SW 1271 (cell line): ENCODE measurements around the gene ZNF652.
"Not testable (repeated sequence)": the region's sequence is repeated elsewhere in the genome, so short reads cannot be mapped to it uniquely, and the experiment has no call there.

Source experiments
- DNase-seq, 2 experiments: peaks; one replicate each; lab custom pipeline; 2025; lab: John Stamatoyannopoulos, UW

ZNF652 gene

DNA sequence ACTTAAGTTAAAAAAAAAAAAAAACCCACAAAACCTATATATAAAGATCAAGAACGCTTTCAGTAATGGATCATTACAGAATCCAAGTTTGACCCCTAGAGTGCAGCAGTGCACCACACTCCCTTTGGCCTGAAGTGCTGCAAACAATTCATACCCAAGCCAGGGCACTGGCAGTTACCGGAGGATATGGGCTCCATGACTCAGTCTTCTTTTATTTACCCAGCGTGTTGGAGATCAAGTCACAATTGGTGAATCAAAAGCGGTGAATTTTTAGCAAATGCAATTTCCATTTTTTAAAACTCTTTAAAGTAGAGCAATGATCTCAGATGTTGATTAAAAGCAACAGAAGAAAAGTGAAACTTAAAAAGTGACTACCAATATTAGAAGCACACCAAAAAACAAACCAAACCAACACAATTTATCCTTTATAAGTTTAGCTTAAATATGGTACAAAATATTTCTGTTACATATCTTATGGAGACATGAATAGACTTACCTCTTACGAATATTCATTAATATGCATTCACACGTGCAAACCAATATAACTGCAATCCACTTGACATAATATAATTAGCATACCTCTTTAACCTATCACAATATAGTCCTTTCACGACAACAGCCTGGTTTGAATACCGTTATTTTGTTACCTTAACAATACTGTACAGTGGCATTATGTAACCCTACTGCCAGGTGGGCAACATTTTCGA, 46.3 kb downstream of the ZNF652 start:
- DNase-seq = peak; percentile 52 to 84

DNA sequence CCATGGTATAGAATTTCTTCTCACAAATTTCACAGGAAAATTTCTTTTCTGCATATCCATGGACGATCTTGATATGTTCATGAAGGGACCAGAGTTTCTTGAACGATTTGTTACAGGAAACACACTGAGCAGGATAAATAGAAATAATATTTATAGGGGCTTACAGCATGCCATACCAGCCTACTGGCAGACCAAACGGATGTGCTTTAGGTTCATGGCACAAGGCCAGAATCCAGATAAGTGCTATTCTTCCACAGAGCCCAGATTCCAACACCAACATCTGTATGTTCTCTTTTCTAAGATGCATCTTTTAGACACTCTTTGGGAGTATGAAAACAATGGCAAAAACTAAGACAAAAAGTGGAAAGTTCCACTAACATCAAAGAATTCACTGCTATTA, 49.3 kb downstream of the ZNF652 start:
- no peak for DNase-seq

DNA sequence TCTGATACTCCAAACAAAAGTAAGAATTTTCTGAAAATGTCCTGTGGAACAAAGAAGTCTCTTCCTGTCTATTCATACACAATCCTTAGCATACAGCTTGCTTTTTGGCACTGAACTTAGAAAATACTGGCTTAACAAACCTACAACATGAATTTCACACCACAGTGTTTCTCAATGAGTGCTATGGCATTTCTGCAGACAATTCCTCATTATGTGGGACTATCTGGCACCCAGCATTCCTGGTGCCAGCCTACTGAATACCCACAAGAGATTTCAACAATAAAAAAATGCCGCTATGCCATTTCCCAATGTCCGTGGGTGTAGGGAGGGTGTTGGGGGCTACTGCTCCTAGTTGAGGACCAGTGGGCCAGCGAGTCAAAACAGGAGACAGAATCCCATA, 62.1 kb downstream of the ZNF652 start:
- no peak for DNase-seq

DNA sequence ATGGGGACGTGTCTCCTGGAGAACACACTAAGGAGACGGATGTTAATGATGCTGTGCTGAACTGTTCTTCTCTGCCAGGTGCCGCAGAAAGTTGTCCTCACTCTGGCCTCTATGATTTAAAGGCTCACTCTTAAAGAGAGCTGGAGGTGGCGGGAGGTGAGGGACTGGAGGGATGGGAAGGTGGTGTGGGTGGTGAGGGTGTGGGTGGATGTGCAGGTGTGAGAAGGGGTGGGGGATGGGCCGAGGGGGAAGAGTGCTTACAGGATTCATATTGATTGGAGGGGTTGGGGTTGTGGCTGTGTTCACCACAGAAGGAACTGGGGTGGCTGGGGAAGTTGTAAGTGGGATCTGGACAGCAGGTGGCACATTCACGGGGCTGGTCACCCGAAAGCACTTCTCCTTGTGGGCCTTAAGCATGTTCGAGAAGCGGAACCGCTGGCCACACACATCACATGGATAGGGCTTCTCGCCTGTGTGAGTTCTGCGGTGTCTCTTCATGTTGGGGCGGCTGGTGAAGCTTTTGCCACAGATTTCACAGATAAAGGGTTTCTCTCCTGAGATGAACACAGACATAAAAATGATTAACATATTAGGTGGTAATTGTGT, 63.6 kb downstream of the ZNF652 start:
- DNase-seq = no peak

DNA sequence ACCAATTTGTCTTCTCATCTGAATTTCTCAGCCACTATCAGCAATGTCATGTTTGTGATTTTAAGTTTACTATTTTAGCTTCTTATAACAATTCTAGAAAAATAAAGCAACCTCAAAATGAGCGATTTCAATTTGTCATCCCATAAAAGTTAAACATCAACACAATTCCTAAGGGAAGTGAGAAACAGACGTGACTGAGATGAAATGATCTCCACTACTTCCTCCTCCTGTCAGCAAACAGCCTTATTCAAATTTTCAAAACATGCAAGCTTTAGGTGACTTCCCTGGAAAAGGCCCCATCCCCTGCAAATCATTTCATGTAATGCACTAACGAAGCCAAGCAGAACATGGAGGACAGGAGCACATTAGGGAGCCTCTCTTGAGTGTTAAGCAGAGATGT, 64.9 kb downstream of the ZNF652 start:
- no peak for DNase-seq

DNA sequence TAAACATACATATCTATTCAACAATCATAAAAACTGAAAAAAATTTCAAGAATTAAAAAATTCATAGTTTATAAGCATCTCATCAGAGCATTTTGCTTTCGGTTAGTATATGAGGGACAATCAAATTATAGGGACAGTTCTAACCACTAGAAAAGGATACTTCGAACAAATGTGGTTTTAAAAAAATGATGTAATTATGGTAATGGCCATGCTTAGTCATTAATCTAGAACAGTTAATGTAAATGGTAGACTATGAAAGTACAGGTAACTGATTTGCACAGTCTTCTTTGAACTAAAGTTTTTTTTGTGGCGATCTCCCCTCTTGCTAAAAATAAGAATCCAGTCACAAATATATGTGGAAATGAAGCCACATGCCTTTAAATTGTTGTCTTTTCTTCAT, 67.9 kb downstream of the ZNF652 start:
- DNase-seq = no peak

DNA sequence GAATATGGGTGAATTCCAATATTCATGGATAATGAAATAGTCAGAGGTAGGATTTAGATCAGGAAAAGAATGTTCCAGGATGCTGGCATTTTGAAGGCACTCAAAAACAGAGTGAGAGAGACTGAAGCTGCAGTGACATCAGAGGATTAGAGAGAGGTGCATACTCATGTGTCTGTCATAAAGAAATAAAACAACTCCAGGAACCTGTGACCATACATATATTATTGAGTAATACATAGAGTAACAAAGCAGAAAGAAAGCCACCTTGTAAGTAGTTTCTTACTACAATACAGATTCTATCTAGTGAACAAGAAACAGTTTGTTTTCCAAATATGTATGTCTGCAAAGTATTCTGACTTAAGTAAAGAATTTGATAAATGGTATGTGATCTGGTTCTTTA, 69.1 kb downstream of the ZNF652 start:
- no peak for DNase-seq

DNA sequence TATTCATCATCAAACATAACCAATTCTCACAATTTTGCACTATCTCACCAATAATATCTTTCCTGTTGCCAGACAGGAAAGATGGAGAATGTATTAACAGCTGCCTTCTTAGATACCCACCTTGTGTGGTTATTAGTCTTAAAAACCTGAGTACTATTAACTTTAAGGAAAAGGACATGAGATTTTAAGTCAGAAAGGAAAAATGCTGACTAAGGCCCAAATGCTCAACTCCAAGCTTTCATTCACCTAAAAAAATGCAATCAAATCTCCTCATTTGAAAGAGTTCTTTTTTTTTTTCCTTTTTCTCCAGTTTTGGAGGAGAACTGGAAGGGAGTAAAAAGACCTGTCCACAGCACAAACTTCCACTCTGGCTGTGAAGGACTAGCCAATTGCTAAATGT, 70.1 kb downstream of the ZNF652 start:
- no peak for DNase-seq

DNA sequence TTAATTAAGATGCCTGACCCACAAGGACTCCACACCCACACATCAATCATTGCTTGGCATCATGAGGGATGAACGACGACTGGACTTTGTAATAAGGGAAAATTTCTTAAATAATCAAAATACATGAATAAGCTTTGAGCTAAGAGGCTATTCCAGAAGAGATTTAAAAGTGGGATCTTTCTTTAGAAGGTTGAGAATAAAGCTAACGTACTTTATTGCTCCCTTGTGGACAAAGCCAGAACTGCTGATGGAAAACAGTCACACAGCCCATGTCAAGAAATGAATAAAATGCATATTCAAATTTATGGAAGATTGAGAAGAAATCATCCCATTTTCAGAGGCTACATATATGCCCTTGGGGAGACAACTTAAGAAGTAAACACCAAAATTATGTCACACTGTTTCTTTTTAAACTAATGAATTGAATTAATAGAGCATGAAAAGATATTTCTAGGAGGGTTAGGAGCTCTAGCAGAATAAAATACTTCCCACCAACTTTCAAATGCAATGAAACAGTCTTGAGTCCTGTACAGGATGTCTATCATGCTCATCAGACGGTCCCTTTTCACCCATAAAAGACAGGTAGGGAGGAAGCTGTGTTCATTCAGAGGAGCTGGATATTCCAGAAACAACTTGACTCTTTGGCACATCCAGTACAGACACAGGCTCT, 71.2 kb downstream of the ZNF652 start:
- peak in 1 of 2 experiments; percentile 27 for DNase-seq

DNA sequence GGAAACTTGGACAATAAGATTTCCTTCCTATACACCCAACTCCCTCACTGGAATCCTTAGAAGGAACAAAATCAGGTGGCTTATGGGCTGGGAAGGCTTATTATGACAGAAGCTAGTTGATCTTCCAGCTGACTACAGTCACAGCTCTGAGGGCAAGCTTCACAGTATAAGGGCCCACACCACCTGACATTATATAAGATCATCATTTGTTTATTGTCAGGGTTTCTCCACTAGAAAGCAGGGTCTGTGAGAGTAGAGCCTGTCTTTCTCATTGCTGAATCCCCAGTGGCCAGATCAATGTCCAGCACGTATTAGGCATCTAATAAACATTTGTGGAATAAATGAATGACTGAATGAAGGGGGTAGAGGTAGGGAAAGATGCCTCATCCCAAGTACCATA, 73.7 kb downstream of the ZNF652 start:
- DNase-seq = no peak

DNA sequence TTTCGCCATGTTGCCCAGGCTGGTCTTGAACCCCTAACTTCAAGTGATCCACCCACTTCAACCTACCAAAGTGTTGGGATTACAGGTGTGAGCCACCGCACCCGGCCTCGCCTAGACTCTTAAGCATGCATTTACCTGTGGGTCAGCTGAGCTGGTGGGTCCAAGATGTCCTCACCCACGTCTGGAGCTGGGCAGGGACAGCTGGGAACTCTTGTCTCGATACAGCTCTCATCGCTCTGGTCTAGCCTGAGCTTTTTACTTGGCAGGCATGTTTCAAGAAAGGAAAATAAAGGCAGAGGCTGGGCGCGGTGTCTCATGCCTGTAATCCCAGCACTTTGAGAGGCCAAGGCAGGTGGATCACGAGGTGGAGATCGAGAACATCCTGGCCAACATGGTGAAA, 74.6 kb downstream of the ZNF652 start:
- DNase-seq = no peak

DNA sequence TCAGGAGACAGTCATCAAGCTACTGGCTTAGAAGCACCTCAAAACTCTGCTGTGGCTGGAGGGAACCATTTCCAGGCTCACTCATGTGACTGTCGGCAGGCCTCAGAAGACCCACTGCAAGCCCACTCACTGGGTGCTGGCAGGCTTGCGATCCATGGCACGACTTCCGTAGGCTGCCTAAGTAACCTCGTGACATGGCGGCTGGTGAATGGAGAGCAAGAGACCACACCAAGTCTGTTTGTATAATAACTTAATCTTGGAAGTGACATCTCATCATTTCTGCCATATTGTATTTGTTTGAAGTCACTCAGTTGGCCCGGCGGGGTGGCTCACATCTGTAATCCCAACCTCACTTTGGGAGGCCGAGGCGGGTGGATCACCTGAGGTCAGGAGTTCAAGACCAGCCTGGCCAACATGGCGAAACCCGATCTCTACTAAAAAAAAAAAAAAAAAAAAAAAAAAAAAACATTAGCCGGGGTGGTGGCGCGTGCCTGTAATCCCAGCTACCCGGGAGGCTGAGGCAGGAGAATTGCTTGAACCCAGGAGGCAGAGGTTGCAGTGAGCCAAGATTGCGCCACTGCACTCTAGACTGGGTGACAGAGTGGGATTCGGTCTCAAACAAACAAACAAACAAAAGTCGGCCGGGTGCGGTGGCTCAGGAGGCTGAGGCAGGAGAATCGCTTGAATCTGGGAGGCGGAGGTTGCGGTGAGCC, 75.6 kb downstream of the ZNF652 start:
- DNase-seq = not testable (repeated sequence)

DNA sequence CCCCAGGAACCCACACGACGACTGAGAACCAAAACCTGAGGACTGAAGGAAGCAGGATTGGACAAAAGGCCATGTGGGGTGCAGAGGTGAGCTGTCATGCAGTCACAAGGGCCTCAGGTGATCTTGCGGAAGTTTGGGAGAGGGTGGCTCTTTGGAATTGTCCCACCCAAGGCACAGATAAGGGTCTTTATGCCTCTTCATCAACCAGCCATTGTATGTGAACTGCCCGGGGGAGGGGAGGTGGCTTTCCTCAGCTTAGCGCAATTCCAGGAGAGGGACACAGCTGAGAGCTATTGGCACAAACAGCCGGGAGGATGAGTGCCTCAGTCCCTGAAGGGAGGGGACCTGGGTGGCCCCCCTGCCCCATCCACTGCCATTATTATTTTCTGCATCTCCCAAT, 76.3 kb downstream of the ZNF652 start:
- DNase-seq = no peak

DNA sequence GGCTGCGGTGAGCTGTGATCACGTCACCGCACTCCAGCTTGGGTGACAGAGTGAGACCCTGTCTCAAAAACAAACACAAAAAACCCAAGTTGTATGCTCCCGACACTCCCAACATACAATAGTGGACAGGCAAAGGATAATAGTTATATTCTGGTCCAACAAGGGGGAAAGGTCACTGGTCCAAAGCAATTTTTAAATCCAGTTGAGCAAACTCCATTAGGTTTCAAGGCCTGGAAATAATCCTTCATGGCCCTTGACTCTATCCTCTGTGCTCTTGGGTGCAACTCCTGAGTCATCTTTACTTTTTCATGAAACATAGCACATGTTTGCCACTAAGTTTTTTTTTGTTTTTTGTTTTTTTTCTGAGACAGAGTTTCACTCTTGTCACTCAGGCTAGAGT, 81.1 kb downstream of the ZNF652 start:
- DNase-seq = no peak

DNA sequence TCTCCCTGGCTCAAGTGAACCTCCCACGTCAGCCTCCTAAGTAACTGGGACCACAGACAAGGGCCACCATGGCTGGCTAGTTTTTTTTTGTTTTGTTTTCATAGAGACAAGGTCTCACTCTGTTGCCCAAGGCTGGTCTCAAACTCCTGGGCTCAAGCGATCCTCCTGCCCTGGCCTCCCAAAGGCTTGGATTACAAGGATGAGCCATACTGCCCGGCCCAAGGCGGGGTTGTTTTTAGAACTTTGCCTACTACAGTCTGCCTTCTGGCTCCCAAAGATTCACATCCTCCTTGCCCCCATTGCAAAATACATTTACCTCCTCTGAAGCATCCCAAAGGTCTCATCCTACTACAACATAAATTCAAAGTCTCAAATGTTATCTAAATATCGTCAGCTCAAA, 82.0 kb downstream of the ZNF652 start:
- no peak for DNase-seq

DNA sequence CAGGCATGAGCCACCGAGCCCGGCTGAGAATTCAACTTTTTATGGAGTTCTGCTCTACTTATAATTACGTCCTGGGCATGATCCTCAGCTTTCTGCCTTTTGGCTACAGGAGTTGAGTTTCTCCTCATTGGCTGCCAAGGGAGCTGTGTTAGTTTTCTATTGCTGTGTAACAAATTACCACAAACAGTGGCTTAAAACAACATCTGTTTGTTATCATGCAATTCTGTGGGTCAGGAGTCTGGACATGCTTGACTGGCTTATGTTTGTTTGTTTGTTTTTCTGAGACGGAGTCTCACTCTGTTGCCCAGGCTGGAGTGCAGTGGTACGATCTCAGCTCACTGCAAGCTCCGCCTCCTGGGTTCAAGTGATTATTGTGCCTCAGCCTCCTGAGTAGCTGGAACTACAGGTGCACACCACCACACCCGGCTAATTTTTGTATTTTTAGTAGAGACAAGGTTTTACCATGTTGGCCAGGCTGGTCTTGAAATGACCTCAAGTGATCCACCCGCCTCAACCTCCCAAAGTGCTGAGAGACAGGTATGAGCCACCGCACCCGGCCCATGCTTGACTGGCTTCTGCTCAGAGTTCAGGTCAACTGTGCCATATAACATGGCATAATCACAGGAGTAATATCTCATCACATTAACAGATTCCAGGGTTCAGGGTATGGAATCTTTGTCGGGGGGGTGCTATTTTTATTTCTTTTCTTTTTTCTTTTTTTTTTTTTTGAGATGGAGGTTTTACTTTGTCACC, 82.6 kb downstream of the ZNF652 start:
- DNase-seq = not testable (repeated sequence)

DNA sequence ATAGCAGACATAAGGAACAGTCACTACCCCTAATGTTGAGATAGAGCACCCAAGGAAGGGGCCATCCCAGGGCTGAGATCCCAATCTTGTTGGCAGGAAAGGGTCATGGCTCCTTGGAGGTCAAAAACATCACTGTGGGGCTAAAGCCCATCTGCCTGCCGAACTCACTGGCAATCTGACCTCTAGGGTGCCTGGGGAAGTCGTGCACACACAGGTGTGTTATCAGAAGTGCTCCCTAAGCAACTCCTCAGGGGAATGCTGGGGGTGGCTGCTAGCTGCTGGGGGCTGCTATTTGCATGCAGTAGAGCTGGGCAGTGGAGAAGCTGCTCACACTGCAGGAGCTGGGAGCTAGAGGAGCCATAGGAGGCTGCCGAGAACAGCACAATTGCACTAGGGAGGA, 84.0 kb downstream of the ZNF652 start:
- DNase-seq = no peak

DNA sequence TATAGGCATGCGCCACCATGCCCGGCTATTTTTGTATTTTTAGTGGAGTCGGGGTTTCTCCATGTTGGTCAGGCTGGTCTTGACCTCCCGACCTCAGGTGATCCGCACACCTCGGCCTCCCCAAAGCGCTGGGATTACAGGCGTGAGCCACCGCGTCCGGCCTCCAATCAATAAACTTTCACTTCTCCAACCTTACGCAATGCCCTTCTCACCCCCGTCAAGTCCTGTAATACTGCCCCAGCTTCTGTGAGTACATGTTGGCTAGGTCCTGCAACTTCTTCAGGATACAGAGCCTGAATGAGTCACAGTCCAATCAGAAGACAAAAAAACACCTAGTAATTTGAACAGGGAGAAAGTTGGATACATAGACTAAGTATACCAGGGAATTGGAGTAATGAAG, 84.4 kb downstream of the ZNF652 start:
- no peak for DNase-seq

DNA sequence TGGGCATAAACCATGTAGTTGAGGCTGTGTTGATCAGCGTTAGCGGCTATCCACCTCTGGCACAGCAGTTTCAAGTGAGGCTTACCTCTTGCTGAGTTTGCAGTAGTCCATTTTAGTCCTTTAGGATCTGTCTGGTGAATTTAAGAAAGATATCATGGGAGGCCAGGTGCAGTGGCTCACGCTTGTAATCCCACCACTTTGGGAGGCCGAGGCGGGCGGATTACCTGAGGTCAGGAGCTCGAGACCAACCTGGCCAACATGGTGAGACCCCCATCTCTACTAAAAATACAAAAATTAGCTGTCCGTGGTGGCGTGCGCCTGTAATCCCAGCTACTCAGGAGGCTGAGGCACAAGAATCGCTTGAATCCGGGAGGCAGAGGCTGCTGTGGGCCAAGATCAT, 86.1 kb downstream of the ZNF652 start:
- not testable (repeated sequence) for DNase-seq

DNA sequence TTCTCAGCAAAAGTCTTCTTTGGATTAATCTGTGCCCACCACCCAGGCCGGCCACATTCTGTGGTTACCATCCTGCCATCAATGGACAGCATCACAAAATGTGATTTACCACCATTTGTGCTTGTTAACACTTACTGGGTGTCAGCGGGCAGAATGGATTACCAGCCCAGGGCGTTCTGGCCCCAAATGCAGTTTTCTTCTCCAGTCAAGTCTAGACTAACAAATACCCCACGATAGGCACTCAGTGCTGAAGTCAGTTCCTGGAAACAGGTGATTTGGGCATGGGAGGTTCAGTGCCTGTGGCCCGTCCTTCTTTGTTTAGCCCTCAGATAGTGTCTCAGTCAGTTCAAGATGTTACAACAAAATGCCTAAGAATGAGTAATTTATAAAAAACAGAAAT, 92.7 kb downstream of the ZNF652 start:
- no peak for DNase-seq

DNA sequence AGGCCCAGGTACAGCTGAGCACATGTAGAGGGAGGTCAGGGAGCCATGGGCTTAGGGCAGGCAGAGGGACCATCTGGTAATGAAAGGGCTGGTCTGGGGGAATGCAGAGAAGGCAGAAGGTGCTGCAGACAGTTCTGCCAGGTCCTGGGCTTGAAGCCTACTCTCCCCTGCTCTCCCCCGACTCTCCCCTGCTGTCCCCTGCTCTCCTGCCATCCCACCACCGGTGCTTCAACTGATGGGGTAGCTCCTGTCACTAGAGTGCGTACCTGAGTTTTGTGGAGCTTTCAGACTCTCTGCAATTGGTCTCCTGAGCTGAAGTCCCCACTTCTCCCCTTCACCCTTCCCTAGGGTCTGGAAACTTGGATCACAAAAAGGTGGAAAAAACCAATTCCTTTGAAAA, 94.1 kb downstream of the ZNF652 start:
- no peak for DNase-seq

DNA sequence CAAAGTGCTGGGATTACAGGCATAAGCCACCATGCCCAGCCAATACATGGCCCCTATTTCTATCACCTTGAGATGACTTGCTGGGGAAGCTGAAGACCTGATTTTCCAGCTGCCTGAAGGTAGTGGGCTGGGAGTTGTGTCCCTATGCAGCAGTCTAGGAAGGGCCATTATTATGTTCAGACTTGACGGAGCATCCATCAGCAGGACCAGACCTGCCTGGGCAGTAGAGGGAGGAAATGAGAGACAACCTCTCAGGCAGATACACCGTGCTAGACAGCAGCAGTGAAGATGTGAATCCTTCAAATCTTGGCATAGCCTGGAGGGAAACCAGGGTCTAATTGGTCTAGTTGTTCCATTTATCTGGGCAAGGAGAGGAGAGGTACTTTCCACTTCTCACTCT, 95.8 kb downstream of the ZNF652 start:
- no peak for DNase-seq
